KBM-7 (cell line): Measurements from ENCODE around the gene GPC6.

Experiments used
- DNase-seq: peaks from one replicate; pipeline ENCODE4 v3.0.0-alpha.2; 2015
- in situ Hi-C: fragments of 300-500 bp; cut with MboI; formaldehyde crosslinking; loops from 2 replicates; pipeline ENCODE4 v1.14.3; 2020; ENCODE audit warnings: low sequenced_read_pairs, low pct_unique_long_range_greater_than_20kb, mixed read lengths

GPC6 gene

DNA sequence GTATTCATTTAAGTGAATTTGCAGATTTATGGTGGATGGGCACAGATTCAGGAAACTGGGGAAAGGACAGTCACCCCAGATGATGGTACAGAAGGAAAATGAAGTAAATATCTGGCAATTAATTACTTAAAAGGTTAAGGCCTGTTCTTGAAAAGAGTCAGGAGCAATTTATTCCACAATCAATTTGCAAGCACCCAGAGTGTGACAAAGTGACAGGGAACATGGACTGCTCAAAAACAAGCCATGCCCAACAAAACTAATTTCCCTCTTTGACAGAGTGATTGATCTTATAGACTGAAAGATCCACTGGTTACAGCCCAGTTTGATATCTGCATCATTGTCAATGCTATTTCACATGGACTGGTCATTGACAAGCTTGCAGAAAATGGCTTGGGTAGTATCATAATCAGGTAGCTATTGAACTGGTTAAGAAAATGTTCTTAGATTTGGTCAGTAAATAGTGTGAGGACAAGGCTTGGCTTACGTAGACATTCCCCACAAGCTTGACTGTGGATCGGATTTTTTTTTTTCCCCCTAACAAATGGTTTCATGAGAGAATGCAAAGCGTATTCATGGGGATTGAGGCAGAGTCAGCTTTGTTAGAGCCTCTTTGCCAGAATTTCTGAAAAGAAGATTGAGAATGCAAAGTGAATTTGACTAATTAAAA, 584.6 kb downstream of the GPC6 start:
- in situ Hi-C loops: no loop called here

GRCh38 chr13:93811738-93812112, 585.1 kb downstream of the GPC6 start:
- in situ Hi-C loops: no loop called here
- DNase-seq: no peak

More for the DNA sequence above, 584.6 kb downstream of the GPC6 start:
- no peak for DNase-seq

- in situ Hi-C loops: no loop called here
Measured at GRCh38 chr13:93814658-93815057, 588.1 kb downstream of the GPC6 start.

GRCh38 chr13:93818345-93818744, 591.7 kb downstream of the GPC6 start:
- no peak for DNase-seq
- in situ Hi-C loops: no loop called here

More at GRCh38 chr13:93814658-93815057, 588.1 kb downstream of the GPC6 start:
- DNase-seq: no peak

- in situ Hi-C loops: no loop called here
- DNase-seq: no peak
Measured at GRCh38 chr13:93819331-93819890, 592.8 kb downstream of the GPC6 start.

DNA sequence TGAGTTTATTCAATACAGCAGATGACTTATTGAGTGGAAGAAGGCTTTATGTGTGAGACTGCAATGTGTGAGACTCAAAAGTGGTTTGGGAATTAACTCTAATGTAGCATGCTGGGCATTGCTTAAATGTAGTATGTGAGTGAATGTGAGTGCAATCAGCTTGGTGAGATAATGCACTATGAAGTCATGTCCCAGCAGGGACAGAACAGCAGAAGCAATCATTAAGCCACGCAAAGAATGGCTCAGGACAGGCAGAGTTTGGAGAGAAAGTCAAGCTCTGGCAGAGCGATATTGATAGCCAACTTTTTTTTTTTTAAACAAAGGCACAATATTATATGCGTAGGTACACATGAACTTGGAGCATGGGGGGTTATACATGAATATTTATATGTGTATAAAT, 597.7 kb downstream of the GPC6 start:
- no peak for DNase-seq
- in situ Hi-C loops: no loop called here

DNA sequence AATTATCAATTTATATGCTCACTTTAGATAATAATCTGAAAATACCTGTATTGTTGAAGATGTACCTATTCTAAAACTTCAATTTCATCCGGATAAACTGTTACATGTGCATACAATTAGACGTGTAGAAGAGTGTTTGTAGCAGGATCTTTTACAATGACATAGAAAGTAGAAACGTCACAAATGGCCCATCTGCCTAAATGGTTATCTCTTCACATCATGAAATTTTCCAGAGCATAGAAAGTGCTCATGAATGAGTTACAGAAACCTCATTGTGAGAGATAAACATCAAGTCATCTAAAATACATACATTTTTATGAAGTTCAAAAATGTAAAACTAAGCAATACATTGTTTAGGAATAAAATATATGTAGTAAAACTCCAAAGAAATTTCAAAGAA, 607.4 kb downstream of the GPC6 start:
- DNase-seq: no peak
- in situ Hi-C loops: no loop called here

- in situ Hi-C loops: no loop called here
- DNase-seq: no peak
Measured at GRCh38 chr13:93843082-93843481, 616.5 kb downstream of the GPC6 start.

- DNase-seq: no peak
- in situ Hi-C loops: no loop called here
Measured at GRCh38 chr13:93847162-93847561, 620.6 kb downstream of the GPC6 start.

GRCh38 chr13:93848247-93848646, 621.6 kb downstream of the GPC6 start:
- no peak for DNase-seq
- in situ Hi-C loops: no loop called here

DNA sequence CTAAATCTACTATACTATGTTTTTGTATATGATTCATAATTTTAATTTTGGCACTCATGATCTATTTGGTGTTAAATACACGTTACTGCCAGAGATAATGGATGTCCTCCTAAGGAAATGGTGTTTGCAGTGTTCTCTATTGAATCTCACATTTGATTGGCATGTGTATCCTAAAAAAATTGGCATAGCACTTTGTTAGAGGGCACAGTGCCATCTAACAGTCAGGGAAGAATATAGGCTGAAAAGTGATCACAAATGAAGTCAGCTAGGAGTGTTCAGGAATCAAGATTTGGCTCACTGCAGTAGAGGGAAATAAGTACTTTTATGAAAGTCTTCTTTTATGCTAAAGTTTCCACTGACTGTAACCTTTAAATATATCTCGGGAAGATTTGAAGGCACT, 624.6 kb downstream of the GPC6 start:
- in situ Hi-C loops: no loop called here

GRCh38 chr13:93853912-93854311, 627.3 kb downstream of the GPC6 start:
- DNase-seq: no peak
- in situ Hi-C loops: no loop called here

More for the DNA sequence above, 624.6 kb downstream of the GPC6 start:
- DNase-seq: no peak

DNA sequence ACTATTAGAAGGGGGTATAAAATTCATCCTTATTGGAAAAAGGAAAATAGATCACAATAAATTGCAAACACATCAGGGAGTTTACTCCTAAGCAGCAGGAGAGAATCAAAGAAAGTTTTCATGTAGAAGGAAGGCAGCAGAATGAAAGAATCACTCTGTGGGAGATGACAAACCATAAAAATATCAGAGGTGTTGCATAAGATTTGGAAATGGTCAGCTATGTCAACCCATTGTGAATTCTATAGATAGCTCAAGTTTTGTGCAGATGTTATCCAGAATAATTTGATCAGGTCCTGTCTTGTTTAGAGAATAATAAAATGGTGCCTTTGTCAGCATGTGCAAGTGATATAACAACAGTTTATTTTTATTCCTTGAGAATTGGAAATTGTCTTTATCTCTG, 630.5 kb downstream of the GPC6 start:
- DNase-seq: no peak
- in situ Hi-C loops: no loop called here

- in situ Hi-C loops: no loop called here
- DNase-seq: no peak
Measured at GRCh38 chr13:93859716-93860115, 633.1 kb downstream of the GPC6 start.

DNA sequence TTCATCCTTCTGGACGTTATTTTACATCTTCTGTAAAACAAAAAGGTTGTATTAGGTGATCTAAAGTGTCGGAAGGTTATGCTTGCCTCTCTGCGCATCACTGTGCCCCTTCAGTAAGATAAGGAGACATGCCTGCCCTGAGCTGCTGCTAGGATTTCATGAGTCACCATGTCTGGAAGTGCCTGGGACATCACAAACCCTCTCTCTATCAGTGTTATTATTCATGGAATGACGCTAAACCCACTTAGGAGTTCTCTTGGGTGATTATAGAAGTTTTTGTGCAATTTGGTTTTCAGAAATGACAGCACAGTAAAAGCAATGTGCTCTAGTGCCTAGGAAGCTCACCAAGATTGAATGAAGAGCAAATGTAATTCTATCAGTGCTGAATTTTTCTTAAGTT, 635.2 kb downstream of the GPC6 start:
- in situ Hi-C loops: no loop called here
- no peak for DNase-seq

DNA sequence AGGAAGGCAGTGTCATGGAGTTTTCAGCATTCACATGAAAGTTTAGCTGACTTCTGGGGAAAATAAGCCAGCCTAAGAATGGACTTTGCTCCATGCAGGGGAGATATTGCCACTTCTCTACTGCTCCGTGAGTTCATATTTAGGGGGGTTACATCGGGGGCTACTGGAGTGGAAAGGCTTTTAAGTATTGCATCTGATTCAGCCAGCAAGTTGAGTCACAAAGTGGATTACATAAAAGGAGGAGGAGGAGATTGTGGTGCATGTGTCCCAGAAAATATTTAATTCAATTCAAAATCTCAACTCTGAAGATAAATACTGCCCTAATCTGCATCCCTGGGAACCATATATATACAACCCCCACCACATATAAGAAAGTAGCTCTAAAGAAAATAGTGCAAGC, 635.7 kb downstream of the GPC6 start:
- DNase-seq: no peak
- in situ Hi-C loops: no loop called here

DNA sequence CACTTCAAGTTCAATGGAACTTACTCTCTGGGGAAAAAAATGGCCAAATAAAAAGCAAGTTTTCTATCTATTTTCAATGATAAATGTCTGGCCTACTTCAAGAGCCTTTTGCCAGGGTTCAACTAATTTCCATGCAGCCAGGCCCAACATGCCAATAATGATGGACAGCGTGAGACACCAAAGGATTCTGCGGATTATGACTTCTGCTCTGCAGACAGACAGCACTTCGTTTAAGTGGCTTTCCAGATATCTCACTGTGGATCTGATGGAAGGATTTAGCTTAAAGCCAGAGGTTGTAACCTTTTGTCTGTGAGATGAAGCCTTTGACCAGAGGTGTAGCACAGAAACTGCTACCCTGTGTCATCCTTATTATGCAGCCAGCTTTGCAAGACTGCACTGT, 638.6 kb downstream of the GPC6 start:
- in situ Hi-C loops: no loop called here
- no peak for DNase-seq

GRCh38 chr13:93867481-93867880, 640.9 kb downstream of the GPC6 start:
- no peak for DNase-seq

DNA sequence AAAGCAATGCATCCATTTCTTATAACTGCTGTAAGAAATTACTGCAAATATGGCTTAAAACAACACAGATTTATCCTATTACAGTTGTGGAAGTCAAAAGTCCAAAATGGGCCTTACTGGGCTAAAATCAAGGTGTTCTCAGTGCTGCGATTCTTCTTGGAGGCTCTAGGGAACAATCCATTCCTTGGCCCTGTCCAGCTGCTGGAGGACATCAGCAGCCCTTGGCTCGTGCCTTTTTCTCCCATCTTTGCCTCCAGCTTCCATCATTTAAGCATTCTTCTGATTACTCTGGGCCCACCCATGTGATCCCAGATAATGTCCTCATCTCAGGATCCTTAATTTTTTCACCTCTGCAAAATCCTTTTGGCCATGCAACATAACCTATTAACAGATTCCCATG, 645.8 kb downstream of the GPC6 start:
- in situ Hi-C loops: no loop called here
- no peak for DNase-seq

More at GRCh38 chr13:93867481-93867880, 640.9 kb downstream of the GPC6 start:
- in situ Hi-C loops: no loop called here

DNA sequence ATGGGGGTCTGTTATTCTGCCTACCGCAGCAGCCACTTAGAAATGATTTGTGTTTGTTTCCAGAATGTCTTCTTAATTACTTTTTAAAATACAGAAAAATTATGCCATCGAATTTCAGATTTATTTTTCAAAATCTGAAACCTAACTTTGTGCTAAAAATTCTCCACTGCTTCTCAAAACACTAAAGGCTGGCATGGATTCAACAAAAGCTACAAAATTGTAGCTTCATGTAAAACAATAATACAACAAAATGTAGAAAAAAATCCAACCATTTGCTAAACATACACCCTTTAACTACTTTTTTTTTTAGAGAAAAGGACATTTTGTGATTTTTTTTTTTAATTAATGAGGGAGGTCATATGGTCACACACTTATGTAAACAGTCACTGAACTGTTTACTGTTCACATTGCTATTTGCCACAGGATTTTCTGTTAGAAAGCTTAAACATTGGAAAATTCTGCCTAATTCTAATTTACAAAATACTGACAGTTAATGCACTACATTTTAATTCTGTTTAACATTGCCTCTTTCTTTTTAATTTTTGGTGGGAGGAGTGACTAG, 646.3 kb downstream of the GPC6 start:
- no peak for DNase-seq
- in situ Hi-C loops: no loop called here

DNA sequence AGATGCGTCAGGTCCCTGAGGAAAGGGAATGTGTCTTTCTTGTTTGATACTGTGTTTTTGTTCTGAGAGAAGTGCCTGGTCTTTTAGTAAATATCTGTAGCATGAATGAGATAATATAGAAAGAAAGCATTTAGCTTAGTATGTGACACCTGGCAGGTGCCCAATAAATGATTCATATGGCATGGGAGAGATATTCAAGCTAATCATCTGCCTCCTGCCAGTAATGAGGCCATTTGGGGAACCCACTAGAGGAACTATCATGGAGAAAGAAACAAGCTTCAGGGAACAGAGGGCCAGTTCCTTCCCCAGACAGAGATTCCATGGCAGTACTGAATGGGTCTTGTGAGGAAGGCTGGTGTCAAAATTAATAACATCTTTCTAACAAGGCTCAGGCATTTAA, 648.9 kb downstream of the GPC6 start:
- no peak for DNase-seq
- in situ Hi-C loops: no loop called here
